Activated T-helper 9 cell treated with anti-CD3 and anti-CD28 coated beads, Interleukin-2, amount 50 U/mL, for 16 hours (primary cell): ENCODE data around the gene AFAP1L1.

ENCODE experiments used
- DNase-seq: peaks from one replicate; pipeline ENCODE4 v3.0.0-alpha.2; 2020; ENCODE audit warnings: low read depth

Gene AFAP1L1

GRCh38 chr5:149271716-149272563, at the start of gene AFAP1L1:
AFAP1L1 (plus strand) TSS chr5:149271859; CDS start chr5:149271969, 110 bp downstream.
- DNase-seq: no peak

- DNase-seq: no peak
Observed at GRCh38 chr5:149223081-149223848, 48.4 kb upstream of the AFAP1L1 start.

GRCh38 chr5:149224282-149224681, 47.4 kb upstream of the AFAP1L1 start:
- no peak for DNase-seq

GRCh38 chr5:149227168-149227826, 44.4 kb upstream of the AFAP1L1 start:
- DNase-seq: no peak

- DNase-seq: no peak
Observed at GRCh38 chr5:149228618-149229297, 42.9 kb upstream of the AFAP1L1 start.

GRCh38 chr5:149229298-149229937, 42.2 kb upstream of the AFAP1L1 start:
- DNase-seq: no peak

GRCh38 chr5:149235841-149236240, 35.8 kb upstream of the AFAP1L1 start:
- DNase-seq: no peak

GRCh38 chr5:149237662-149238061, 34.0 kb upstream of the AFAP1L1 start:
- DNase-seq: no peak

- no peak for DNase-seq
Observed at GRCh38 chr5:149238540-149238939, 33.1 kb upstream of the AFAP1L1 start.

GRCh38 chr5:149239917-149240316, 31.7 kb upstream of the AFAP1L1 start:
- DNase-seq: no peak

GRCh38 chr5:149240354-149240998, 31.2 kb upstream of the AFAP1L1 start:
- DNase-seq: peak; percentile 66

GRCh38 chr5:149242339-149242738, 29.3 kb upstream of the AFAP1L1 start:
- DNase-seq: no peak

- no peak for DNase-seq
Observed at GRCh38 chr5:149246906-149247305, 24.8 kb upstream of the AFAP1L1 start.

- DNase-seq: no peak
Observed at GRCh38 chr5:149247726-149248125, 23.9 kb upstream of the AFAP1L1 start.

- no peak for DNase-seq
Observed at GRCh38 chr5:149251546-149251945, 20.1 kb upstream of the AFAP1L1 start.

- DNase-seq: no peak
Observed at GRCh38 chr5:149254506-149254905, 17.2 kb upstream of the AFAP1L1 start.

GRCh38 chr5:149256451-149256850, 15.2 kb upstream of the AFAP1L1 start:
- DNase-seq: no peak

GRCh38 chr5:149257131-149257530, 14.5 kb upstream of the AFAP1L1 start:
- no peak for DNase-seq

GRCh38 chr5:149257889-149258705, 13.6 kb upstream of the AFAP1L1 start:
- DNase-seq: no peak

- DNase-seq: no peak
Observed at GRCh38 chr5:149260761-149261160, 10.9 kb upstream of the AFAP1L1 start.
